ENCODE data around the gene SLC29A3. TPM values are rescaled to one million over a fixed set of nuclear protein-coding genes. Genes with fewer than 3 reads are reported as not detected.

Gene SLC29A3
- total and polyA plus RNA-seq, 10 of the 15 experiments (the other 5 are each of a cell fraction or from before 2014, with no cell fraction given): 1.5 to 4.0 (median 2.7) TPM

DNA sequence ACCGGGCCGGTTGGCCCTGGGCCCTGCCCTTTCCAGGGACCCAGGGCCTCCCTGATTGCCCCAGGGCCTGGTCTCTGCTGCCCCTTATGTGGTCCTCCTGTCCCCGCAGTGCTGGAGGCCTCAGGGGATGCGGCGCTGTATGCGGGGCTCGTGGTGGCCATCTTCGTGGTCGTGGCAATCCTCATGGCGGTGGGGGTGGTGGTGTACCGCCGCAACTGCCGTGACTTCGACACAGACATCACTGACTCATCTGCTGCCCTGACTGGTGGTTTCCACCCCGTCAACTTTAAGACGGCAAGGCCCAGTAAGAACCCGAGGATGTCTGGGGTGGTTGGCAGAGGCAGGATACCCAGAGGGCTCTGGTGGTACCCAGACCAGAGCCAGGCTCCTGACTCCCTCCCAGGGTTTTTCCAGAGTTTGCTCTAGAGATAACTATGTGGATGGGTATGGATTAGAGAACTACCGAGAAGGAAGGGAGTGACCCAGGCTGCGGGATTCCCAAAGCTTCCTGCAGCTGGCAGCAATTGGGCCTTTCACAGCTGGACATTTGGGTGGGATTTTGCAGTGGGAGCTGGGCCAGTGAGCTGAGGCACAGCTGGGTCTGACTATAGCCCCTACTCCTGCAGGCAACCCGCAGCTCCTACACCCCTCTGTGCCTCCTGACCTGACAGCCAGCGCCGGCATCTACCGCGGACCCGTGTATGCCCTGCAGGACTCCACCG is 28.1 kb upstream of the SLC29A3 start (continued):
- TF ChIP-seq, protein P1, sequence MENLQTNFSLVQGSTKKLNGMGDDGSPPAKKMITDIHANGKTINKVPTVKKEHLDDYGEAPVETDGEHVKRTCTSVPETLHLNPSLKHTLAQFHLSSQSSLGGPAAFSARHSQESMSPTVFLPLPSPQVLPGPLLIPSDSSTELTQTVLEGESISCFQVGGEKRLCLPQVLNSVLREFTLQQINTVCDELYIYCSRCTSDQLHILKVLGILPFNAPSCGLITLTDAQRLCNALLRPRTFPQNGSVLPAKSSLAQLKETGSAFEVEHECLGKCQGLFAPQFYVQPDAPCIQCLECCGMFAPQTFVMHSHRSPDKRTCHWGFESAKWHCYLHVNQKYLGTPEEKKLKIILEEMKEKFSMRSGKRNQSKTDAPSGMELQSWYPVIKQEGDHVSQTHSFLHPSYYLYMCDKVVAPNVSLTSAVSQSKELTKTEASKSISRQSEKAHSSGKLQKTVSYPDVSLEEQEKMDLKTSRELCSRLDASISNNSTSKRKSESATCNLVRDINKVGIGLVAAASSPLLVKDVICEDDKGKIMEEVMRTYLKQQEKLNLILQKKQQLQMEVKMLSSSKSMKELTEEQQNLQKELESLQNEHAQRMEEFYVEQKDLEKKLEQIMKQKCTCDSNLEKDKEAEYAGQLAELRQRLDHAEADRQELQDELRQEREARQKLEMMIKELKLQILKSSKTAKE (IDR thresholded peaks at IDR 0.05; ENCODE audit: low read depth, poor library complexity, severe bottlenecking): no peak

- H3K27me3 ChIP-seq (replicated peaks in 1 of 2; ENCODE audit: control insufficient read depth in 2 of 2, insufficient read depth in 2 of 2, low read length in 1 of 2): peaks cover 0 to 2% of the 10 kb centered on the region in 2 experiments; a peak in 3 of 4 replicates
- no TSS peak for BruUV-seq (replicated peaks)
- H2AFZ ChIP-seq (ENCODE audit: control insufficient read depth, low read depth, low read length): no peak overlapping the region
- CTCF ChIA-PET: no interaction called here
- no peak overlapping the region for H3K4me3 ChIP-seq
- H3K4me2 ChIP-seq (ENCODE audit: control insufficient read depth, insufficient read depth): no peak overlapping the region
- SMC1A ChIA-PET (ENCODE audit: uncharacterized antibody, unreplicated experiment): interaction anchor here (0.6 kb wide), 1 partner anchor 11 kb away, joined by 3 read pairs; no protein-coding TSS in a partner anchor
- H4K20me1 ChIP-seq (ENCODE audit: control insufficient read depth, insufficient read depth): no peaks in the 10 kb centered on the region
- RAD21 ChIA-PET (ENCODE audit: unreplicated experiment): no interaction called here
- no peak overlapping the region for H3K9ac ChIP-seq (ENCODE audit: control insufficient read depth, insufficient read depth, low read length)
- ATAC-seq (no peak), FAIRE-seq (no peak), DNase-seq (ENCODE audit: low read depth, low spot score) (no peak)
- in situ Hi-C loops (cut with MboI) (no loop called here), intact Hi-C loops (cut with micrococcal nuclease; ENCODE audit: unreplicated experiment) (no loop called here)
- no peaks in the 10 kb centered on the region for H3K4me1 ChIP-seq (ENCODE audit: control insufficient read depth, insufficient read depth, low read length)
- 51% methylated on average over 13 of the region's 13 CpGs for WGBS (ENCODE audit: insufficient coverage, insufficient replicate concordance, low lambda C conversion rate, missing lambda C conversion rate)
- no peak overlapping the region for H3K27ac ChIP-seq (ENCODE audit: control insufficient read depth, insufficient read depth)
- POLR2A ChIA-PET: interaction anchor here (0.6 kb wide), 1 partner anchor 1028 kb away, joined by 3 read pairs; no protein-coding TSS in a partner anchor
- no peaks in the 10 kb centered on the region for H3K9me3 ChIP-seq (replicated peaks; ENCODE audit: control insufficient read depth, insufficient read depth, low read length)
- no peaks in the 10 kb centered on the region for H3K79me2 ChIP-seq (ENCODE audit: control insufficient read depth, insufficient read depth, low read length)
- no peaks in the 10 kb centered on the region for H3K36me3 ChIP-seq (ENCODE audit: control insufficient read depth in 2 of 2, insufficient read depth in 2 of 2, low read length in 1 of 2)
- TF ChIP-seq ETV6 (conservative IDR thresholded peaks at IDR 0.05 in 1 of 2, IDR thresholded peaks at IDR 0.05 in 1 of 2; ENCODE audit: borderline replicate concordance in 1 of 2, low read depth in 1 of 2) (no peak), POLR2AphosphoS2 (IDR thresholded peaks at IDR 0.05; ENCODE audit: low read depth, low read length) (no peak), HDAC2 (IDR thresholded peaks at IDR 0.05) (no peak), POLR2AphosphoS5 (IDR thresholded peaks at IDR 0.05; ENCODE audit: low read length) (no peak), NFYA (IDR thresholded peaks at IDR 0.05; ENCODE audit: borderline replicate concordance, low read depth, low read length) (no peak), GATAD2B (conservative IDR thresholded peaks at IDR 0.05; ENCODE audit: low read depth) (no peak), YBX1 (IDR thresholded peaks at IDR 0.05) (no peak), SP1 (IDR thresholded peaks at IDR 0.05; ENCODE audit: low read depth, low read length) (no peak), FOXK2 (IDR thresholded peaks at IDR 0.05) (no peak), E4F1 (IDR thresholded peaks at IDR 0.05; ENCODE audit: borderline replicate concordance, partially characterized antibody) (no peak)
- TF ChIP-seq, protein P2, sequence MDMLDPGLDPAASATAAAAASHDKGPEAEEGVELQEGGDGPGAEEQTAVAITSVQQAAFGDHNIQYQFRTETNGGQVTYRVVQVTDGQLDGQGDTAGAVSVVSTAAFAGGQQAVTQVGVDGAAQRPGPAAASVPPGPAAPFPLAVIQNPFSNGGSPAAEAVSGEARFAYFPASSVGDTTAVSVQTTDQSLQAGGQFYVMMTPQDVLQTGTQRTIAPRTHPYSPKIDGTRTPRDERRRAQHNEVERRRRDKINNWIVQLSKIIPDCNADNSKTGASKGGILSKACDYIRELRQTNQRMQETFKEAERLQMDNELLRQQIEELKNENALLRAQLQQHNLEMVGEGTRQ (IDR thresholded peaks at IDR 0.05; ENCODE audit: borderline replicate concordance, low read depth, low read length): no peak
- TF ChIP-seq, protein P3, sequence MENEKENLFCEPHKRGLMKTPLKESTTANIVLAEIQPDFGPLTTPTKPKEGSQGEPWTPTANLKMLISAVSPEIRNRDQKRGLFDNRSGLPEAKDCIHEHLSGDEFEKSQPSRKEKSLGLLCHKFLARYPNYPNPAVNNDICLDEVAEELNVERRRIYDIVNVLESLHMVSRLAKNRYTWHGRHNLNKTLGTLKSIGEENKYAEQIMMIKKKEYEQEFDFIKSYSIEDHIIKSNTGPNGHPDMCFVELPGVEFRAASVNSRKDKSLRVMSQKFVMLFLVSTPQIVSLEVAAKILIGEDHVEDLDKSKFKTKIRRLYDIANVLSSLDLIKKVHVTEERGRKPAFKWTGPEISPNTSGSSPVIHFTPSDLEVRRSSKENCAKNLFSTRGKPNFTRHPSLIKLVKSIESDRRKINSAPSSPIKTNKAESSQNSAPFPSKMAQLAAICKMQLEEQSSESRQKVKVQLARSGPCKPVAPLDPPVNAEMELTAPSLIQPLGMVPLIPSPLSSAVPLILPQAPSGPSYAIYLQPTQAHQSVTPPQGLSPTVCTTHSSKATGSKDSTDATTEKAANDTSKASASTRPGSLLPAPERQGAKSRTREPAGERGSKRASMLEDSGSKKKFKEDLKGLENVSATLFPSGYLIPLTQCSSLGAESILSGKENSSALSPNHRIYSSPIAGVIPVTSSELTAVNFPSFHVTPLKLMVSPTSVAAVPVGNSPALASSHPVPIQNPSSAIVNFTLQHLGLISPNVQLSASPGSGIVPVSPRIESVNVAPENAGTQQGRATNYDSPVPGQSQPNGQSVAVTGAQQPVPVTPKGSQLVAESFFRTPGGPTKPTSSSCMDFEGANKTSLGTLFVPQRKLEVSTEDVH (IDR thresholded peaks at IDR 0.05; ENCODE audit: low read depth, partially characterized antibody): no peak
These were observed 27.5 kb upstream of the SLC29A3 start for GRCh38 chr10:71291528-71291900.

All from GM12878 (cell line).